GM19099 (cell line): ENCODE results near the gene SGTB.

Experiments
- POLR2A ChIP-seq: IDR thresholded peaks from 3 replicates; pipeline ENCODE4 v1.6.1; 2011; ENCODE audit warnings: low read depth; ENCODE audit not compliant: insufficient read length; ENCODE audit errors: extremely low read depth

The SGTB gene, protein sequence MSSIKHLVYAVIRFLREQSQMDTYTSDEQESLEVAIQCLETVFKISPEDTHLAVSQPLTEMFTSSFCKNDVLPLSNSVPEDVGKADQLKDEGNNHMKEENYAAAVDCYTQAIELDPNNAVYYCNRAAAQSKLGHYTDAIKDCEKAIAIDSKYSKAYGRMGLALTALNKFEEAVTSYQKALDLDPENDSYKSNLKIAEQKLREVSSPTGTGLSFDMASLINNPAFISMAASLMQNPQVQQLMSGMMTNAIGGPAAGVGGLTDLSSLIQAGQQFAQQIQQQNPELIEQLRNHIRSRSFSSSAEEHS

DNA sequence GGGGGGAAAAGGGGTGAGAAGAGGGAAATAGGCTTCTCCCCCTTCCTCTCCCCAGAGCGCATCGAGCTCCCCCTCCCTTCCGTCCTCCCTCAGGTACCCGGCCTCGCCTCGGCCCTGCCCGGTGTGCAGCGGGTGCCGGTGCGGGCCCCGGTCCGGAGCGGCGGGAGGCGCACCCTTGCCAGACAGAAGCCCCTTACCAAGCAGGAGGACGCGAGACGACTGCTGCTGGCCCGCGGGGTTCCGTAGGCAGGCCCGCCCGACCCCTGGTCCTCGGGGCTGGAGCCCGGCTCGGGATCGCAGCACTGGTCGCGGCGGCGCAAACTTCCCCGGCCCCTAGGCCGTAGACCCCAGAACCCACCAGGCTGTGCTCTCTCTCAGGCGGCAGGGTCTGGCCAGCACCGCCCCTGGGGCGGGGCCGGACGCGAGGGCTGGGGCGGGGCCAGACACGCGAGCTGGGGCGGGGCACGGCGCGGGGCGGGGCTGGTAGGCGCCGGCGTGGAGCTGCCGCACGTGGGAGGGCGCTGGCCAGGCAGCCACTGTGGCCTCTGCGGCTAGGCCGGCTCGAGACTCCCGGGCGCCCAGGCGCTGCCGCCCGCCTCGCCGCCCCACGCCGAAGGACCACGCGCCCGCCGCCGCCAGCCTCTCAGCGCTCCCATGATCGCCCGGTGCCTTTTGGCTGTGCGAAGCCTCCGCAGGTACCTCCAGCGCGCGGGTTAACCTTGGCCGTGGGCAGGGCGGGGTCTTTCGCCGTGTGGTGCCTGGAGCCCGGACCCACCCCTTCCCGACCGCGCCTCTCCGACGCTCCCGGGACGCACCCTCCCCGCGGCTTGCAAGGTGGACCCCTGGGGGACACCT lies at the start of gene SGTB, which contains the start of gene NLN:
SGTB (minus strand) TSS at position 390 of the 855 bp plus-strand sequence. CDS start 1,302 bp downstream, outside the sequence.
NLN (plus strand) TSS at position 486 of the 855 bp plus-strand sequence; CDS start at position 655, 169 bp downstream.
- TF ChIP-seq POLR2A: peak; percentile 73

DNA sequence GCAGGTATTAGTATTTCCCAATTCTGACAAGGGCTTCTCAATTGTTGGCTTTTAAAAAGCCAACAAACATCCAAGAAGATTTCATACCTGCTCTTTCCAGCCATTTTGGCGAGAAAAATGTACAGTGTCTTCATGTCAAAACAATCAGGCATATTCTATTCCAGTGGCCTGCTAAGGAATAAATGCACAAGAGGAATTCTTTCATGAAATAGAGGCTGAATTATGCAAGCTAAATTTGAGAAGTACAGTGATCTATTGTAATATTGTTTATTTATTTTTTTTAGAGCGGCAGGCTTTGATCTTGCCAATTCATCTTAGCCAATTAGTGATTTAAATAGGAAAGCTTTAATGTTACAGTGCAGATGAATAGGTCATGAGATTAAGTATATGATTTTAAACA lies 49.4 kb upstream of the SGTB start:
- TF ChIP-seq POLR2A: no peak

DNA sequence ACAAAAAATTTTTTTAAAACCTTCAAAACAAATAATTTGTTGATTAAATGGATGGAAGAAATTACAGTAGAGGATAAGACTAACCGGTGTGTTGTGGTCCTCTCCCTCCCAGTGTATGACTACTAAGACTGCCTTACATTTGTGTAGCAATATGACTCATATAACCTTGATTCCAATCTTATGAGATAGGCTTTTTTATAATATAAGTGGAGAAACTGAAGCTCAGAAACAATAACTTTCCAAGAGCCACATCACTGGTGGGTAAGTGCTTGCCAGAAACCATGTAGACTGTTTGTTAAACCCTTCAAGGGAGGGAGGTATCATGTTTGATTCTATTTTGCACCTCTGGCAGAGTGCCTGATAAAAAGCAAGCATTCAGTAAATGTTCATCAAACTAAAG lies 47.6 kb upstream of the SGTB start:
- TF ChIP-seq POLR2A: no peak

DNA sequence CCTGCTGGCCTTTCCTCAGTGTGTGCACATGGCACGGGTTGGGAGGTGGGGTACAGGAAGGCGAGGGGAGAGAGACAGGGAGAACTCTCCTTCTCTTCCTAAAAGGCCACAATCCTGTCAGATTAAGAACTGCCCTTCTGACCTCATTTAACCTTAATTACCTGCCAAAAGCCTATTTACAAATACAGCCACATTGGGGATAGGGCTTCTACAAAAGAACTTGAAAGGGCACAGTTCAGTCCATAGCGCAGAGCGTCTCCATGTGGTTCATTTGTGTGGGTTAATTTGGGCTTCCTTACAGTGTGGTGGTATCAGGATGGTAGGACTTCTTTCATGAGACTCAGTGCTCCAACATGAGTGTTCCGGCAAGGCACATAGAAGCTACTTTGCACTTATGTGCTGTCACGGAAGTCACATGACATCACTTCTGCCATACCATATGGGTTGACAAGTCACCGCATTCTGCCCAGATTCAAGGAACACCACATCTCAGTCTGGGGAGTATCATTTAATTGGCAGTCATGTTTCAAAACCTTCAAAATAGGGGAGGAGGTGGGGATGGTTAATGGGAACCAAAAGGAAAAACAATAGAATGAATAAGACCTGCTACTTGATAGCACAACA lies 46.9 kb upstream of the SGTB start:
- no peak for TF ChIP-seq POLR2A

DNA sequence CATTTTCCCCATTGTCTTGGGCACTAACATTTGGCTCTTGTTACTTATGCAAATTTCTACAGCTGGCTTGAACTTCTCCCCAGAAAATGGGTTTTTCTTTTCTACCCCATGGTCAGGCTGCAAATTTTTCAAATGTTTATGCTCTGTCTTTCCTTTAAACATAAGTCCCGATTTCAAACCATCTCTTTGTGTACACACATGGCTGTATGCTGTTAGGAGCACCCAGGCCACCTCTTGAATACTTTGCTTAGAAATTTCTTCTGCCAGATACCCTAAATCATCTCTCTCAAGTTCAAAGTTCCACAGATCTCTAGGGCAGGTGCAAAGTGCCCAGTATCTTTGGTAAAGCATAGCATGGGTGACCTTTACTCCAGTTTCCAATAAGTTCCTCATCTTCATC lies 45.7 kb upstream of the SGTB start:
- TF ChIP-seq POLR2A: no peak

DNA sequence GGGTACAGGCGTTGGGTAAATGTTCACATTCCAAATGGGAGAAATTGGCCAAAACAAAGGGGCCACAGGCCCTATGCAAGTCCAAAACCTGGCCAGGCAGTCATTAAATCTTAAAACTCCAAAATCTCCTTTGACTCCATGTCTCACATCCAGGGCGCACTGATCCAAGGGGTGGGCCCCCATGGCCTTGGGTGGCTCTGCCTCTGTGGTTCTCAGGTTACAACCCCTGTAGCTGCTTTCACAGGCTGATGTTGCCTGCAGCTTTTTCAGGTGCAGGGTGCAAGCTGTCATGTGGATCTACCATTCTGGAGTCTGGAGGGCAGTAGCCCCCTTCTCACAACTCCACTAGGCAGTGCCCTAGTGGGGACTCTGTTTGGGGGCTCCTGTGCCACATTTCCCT lies 44.9 kb upstream of the SGTB start:
- TF ChIP-seq POLR2A: no peak

DNA sequence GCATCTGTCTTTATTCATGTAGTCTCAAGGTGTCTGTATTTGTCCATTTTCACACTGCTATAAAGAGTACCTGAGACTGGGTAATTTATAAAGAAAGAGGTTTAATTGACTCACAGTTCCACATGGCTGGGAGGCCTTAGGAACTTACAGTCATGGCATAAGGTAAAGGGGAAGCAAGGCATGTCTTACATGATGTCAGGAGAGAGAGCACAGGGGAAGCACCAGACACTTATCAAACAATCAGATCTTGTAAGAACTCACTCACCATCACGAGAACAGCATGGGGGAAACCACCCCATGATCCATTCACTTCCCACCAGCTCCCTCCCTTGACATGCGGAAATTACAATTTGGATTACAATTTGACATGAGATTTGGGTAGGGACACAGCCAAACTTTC lies 44.3 kb upstream of the SGTB start:
- TF ChIP-seq POLR2A: no peak

DNA sequence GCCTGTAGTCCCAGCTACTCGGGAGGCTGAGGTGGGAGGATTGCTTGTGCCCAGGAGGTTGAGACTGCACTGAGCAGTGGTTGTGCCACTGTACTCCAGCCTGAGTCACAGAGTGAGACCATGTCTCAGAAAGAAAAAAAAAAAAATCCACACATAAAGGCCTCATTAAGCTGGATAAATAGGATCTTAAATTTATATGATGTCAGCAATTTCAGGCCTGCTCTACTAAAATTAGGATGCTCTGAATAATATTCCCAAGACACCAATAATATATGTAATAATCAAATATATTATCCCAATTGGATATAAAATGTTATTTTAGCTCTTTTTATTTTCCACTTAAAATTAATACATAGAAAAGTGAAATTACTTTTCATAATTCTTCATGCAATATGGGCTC lies 43.7 kb upstream of the SGTB start:
- no peak for TF ChIP-seq POLR2A

DNA sequence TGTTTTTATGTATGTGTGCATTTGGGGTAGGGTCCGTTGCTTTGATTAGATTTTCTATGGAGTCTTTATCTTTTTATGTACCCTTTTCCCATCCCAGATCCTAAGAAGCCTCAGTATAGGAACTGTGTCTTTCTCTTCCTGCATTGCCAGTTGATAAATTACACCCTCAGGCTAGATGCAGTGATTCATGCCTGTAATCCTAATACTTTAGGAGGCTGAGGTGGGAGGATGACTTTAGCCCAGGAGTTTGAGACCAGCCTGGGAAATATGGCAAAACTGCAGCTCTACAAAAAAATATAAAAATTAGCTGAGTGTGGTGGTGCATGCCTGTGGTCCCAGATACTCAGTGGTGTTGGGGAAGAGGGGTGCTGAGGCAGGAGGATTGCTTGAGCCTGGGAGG lies 40.3 kb upstream of the SGTB start:
- TF ChIP-seq POLR2A: no peak

DNA sequence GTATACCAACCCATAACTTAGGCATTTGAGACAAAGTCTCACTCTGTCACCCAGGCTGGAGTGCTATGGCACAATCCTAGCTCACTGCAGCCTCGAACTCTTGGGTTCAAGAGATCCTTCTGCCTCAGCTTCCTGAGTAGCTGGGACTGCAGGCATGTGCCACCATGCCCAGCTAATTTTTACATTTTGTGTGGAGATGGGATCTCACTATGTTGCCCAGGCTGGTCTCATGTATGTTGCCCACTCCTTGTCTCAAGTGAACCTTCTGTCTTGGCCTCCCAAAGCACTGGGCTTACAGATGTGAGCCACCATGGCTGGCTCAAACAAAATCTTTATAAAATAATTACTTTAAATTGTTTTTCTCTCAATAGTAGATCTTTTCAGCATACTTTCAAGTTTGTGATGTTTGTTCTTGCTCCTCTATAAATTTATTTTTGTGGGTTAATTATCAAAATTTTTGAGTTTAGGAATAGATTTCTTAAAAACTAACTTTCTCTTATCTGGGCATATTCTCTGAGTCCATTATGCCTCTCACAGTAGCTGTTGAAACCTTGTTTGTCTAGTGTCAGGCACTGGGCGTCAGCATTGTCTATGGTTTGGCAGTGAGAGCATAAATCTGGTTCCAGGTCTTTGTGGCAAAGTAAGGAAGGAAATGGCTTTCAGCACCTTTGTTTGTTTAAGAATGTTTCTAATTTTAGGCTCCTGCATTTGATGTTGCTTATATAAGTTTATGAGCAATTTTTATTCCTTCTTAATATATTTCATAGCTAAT lies 38.8 kb upstream of the SGTB start:
- TF ChIP-seq POLR2A: no peak

DNA sequence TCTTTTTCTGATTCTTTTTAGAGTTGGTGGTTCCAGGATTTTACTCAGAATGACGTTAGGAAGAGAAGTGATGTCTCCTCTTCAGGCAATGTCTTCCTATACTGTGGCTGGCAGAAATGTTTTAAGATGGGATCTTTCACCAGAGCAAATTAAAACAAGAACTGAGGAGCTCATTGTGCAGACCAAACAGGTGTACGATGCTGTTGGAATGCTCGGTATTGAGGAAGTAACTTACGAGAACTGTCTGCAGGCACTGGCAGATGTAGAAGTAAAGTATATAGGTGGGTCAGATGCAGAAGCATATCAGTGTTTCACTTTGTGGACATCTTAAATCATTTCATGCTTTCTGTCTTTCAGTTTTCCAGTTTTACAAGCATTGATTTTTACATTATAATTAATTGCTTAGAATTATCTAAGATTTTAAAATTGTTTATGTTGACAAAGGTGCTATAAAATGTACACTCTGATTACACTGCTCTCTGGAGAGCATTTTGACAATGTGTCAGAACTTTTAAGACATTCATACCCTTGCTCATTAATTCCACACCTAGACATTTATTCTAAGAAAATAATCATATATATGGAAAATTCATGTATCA lies 36.7 kb upstream of the SGTB start:
- TF ChIP-seq POLR2A: no peak

DNA sequence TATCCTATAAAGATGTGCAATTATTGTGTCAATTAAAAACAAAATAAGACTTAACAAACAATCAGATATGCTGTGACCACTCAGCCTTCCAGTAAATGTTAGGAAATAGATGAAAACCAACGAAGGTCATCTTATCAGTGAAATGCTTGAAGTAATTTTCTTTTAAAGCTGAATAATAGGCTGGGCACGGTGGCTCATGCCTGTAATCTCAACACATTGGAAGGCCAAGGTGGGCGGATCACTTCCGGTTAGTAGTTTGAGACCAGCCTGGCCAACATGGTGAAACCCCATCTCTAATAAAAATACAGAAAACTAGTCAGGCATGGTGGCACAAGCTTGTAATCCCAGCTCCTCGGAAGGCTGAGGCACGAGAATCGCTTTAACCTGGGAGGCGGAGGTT lies 31.3 kb upstream of the SGTB start:
- no peak for TF ChIP-seq POLR2A

DNA sequence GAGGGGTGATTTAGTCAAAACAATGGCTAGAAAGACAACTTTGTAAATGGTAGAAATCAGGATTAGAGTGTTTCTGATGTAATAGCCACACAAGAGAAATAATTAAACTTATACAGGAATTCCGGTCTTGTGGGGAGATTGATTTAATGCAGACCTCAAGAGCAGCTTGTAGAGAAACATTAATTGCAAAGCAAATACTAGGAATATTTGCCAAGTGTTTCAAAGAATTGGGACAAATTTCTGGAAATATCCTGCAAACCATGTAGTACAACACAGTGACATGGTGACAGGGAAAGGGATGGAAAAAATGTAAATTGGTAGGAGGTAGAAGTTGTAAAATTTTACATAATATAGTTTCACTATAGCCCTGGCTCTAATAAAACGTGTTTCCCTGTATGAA lies 29.0 kb upstream of the SGTB start:
- no peak for TF ChIP-seq POLR2A

DNA sequence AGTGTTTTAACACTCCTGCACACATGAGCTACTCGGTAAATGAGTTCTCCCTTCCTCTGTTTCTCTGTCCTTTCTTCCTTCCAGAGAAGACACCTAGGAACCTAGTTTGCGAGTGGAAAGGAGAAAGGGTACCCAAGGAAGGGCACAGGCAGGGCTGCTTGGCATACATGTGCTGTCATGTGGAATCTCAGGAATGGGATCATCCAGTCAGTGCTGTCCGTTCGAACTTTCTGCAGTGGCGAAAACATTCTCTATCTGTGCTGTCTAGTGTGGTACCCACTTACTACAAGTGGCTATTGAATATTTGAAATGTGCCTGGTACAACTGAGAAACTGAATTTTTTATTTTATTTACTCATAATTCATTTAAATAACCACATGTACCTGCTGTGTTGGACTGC lies 28.0 kb upstream of the SGTB start:
- no peak for TF ChIP-seq POLR2A
